ENCODE data around the gene SH3PXD2A. TPM values are rescaled to one million over a fixed set of nuclear protein-coding genes. Genes with fewer than 3 reads are reported as not detected.

Gene SH3PXD2A
- total RNA-seq, 2 experiments from 2014 or later = 6.5 to 7.4 TPM

DNA sequence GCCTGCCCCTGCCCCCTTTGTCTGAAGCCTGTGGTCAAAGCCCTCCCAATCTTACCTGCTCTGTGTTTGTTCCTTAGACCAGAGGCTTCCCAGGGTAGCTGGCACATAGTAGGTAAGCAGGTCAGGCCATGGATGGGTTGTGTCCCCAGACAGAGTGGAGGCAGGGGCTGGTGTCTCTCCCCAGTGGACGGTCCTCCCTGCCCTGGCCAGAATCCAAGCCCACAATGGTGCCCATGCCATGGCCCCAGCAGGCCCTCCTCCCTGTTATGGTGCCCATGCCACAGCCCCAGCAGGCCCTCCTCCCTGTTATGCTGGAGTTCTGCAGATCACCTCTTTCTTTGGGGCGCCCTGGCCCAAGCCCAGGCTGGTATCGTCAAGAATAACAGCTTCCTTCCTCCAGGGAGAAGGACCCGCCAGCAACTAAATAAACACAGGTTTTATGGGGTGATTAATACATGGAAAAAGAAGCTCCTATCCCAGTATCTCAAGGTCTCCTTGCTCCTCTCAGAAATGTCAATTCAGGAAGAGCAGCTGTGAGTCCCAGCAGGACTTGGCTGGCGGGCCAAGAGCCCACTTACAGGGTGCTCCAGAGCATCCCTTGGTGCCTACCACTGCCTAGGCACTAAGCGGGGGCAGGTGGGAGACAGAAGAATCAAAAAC is 279.8 kb downstream of the SH3PXD2A start:
- H3K27me3 Mint-ChIP-seq = no peaks in the 10 kb centered on the region
- POLR2A ChIA-PET = no interaction called here
- H3K36me3 Mint-ChIP-seq (ENCODE audit: low read depth) = no peaks in the 10 kb centered on the region
- CTCF ChIA-PET = interaction anchor here (1.5 to 4.0 kb wide), 3 partner anchors 11 to 17 kb away, joined by 3 to 32 read pairs (median 11); no protein-coding TSS in a partner anchor
- H3K9me3 Mint-ChIP-seq = no peaks in the 10 kb centered on the region
- H3K27ac Mint-ChIP-seq = no peak overlapping the region
- DNase-seq = no peak
- no peaks in the 10 kb centered on the region for H3K4me1 Mint-ChIP-seq (ENCODE audit: low read depth)
- TF ChIP-seq, protein P1, sequence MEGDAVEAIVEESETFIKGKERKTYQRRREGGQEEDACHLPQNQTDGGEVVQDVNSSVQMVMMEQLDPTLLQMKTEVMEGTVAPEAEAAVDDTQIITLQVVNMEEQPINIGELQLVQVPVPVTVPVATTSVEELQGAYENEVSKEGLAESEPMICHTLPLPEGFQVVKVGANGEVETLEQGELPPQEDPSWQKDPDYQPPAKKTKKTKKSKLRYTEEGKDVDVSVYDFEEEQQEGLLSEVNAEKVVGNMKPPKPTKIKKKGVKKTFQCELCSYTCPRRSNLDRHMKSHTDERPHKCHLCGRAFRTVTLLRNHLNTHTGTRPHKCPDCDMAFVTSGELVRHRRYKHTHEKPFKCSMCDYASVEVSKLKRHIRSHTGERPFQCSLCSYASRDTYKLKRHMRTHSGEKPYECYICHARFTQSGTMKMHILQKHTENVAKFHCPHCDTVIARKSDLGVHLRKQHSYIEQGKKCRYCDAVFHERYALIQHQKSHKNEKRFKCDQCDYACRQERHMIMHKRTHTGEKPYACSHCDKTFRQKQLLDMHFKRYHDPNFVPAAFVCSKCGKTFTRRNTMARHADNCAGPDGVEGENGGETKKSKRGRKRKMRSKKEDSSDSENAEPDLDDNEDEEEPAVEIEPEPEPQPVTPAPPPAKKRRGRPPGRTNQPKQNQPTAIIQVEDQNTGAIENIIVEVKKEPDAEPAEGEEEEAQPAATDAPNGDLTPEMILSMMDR (IDR thresholded peaks at IDR 0.05) = no peak
- H3K4me3 Mint-ChIP-seq = no peak overlapping the region
- intact Hi-C loops (cut with micrococcal nuclease) = no loop called here
- ATAC-seq = no peak

DNA sequence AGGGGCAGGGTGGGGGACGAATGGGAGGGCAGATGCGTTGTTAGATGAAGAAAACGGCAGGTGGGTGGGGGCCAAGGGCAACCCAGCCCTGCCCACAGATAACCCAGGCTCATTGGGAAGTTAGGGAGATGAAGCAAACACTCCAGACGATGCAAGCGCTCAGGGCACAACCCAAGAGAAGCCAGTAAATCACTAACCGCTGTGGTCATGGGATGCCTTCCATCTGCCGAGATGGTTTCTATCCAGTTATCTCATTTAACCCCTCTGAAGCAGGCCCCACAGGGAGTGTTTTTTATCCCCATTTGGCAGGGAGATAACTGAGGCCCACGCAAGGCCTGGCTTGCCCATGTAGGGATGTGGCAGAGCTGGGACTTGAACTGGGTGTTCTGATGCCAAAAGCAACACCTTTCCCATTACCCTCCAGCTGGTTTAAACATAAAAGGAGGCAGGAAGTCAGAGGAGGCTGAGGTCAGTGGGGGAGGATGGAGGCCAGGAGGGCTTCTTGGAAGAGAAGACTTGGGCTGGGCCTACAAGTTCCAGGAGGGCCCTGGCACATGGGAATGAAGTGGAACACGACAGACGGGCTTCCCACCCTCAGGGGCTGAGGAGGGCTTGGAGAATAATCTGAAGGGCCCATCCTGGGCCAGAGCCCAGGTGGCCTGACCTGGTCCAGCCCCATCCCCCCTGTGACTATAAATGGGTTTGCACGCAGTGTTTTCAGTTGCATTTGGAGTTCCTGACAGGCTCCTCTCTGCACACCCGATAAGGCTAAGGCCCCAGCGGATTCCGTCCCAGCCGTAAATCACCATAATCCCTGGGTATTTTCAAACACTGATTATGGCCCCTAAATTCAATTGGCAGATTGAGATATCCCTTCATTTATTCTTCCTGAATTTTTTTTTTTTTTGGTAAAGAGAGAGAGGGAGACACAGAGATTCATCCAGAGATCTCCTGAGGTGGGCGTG is 281.0 kb downstream of the SH3PXD2A start:
- no peak overlapping the region for H3K27ac Mint-ChIP-seq
- POLR2A ChIA-PET = no interaction called here
- H3K4me3 Mint-ChIP-seq = no peak overlapping the region
- no peaks in the 10 kb centered on the region for H3K9me3 Mint-ChIP-seq
- CTCF ChIA-PET = no interaction called here
- H3K27me3 Mint-ChIP-seq = no peaks in the 10 kb centered on the region
- DNase-seq (no peak), ATAC-seq (no peak)
- intact Hi-C loops (cut with micrococcal nuclease) = no loop called here
- TF ChIP-seq, protein P1 (IDR thresholded peaks at IDR 0.05) = no peak
- H3K36me3 Mint-ChIP-seq (ENCODE audit: low read depth) = no peaks in the 10 kb centered on the region
- no peaks in the 10 kb centered on the region for H3K4me1 Mint-ChIP-seq (ENCODE audit: low read depth)

DNA sequence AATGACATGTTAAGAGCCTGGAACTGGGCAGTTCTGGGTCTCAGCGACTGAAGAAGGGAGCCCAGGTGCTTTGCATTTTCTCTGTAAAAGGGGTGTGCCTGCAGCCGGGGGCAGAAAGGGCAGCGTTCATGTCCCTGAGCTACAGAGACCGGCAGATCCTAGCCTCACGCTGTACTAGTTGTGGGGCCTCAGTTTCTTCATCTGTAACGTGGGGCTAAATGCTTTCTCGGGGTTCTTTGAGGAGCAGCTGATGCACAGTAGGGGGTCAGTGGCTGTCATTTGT is 282.2 kb downstream of the SH3PXD2A start:
- Mint-ChIP-seq H3K27ac (no peak overlapping the region), H3K36me3 (ENCODE audit: low read depth) (no peaks in the 10 kb centered on the region), H3K4me3 (no peak overlapping the region), H3K27me3 (no peaks in the 10 kb centered on the region), H3K4me1 (ENCODE audit: low read depth) (no peaks in the 10 kb centered on the region), H3K9me3 (no peaks in the 10 kb centered on the region)
- intact Hi-C loops (cut with micrococcal nuclease) = no loop called here
- DNase-seq = no peak
- ChIA-PET POLR2A (no interaction called here), CTCF (interaction anchor here (1.0 kb wide), 1 partner anchor 20 kb away, joined by 3 read pairs; no protein-coding TSS in a partner anchor)
- no peak for ATAC-seq
- TF ChIP-seq, protein P1 (IDR thresholded peaks at IDR 0.05) = no peak

DNA sequence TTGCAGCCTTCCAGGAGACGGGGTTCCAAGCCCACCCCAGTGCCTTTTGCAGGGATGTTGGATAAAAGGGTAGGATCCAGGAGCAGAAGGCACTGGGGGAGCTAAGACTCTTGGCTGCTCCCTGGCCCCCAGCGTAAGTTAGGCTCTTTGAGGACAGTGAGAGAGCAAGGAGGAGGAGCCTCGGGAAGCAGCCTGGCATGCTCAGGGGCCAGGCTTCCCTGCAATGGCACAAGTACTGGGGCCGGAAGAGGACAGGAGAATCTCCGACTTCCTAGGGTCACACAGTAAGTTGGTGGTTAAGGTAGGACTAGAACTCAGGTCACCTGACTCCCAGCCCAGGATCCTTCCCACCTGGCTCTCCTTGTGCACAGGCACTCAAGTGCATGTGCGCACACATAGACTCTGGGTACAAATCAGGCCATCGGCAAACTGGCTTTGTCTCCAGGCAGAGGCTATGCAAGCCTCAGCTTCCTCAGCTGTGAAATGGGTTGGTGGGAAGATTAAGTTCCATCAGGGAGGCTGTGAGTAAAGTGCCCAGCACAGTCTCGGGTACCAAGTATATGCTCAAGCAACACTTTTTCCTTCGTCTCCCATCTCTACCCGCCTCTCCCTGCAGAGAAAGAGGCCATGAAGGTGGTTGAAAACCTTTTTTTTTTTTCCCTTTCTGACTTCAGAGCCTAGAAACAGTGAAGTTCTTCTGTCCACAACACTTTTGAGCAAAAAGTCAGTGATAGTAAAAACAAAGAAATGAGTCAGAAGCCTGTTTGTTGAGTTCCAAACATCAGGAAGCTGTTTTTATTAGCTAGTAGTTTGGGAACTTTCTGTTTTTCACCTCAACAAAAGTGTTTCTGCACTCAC is 282.8 kb downstream of the SH3PXD2A start:
- no peak for ATAC-seq

More for the DNA sequence above, 282.8 kb downstream of the SH3PXD2A start:
- CTCF ChIA-PET = interaction anchor here (1.0 kb wide), 1 partner anchor 21 kb away, joined by 3 read pairs; no protein-coding TSS in a partner anchor
- intact Hi-C loops (cut with micrococcal nuclease) = no loop called here
- H3K9me3 Mint-ChIP-seq = no peaks in the 10 kb centered on the region
- POLR2A ChIA-PET = no interaction called here
- H3K27me3 Mint-ChIP-seq = no peaks in the 10 kb centered on the region
- H3K27ac Mint-ChIP-seq = no peak overlapping the region
- TF ChIP-seq, protein P1 (IDR thresholded peaks at IDR 0.05) = no peak
- no peak overlapping the region for H3K4me3 Mint-ChIP-seq
- no peak for DNase-seq
- no peaks in the 10 kb centered on the region for H3K4me1 Mint-ChIP-seq (ENCODE audit: low read depth)
- H3K36me3 Mint-ChIP-seq (ENCODE audit: low read depth) = no peaks in the 10 kb centered on the region

Measured in activated CD8-positive, alpha-beta T cell treated with anti-CD3 and anti-CD28 coated beads for 36 hours (primary cell).